H1 (cell line): ENCODE measurements around the gene SPAM1. TPM values are rescaled to one million over a fixed set of nuclear protein-coding genes. Genes with fewer than 3 reads are reported as not detected.

Experiments used
- CTCF ChIA-PET: fragments of 300-600 bp; sonication (Branson Sonifier 250); formaldehyde crosslinking; loops from one replicate; lab custom pipeline; 2021; ENCODE audit not compliant: partially characterized antibody; lab: Charles Lee
- POLR2A ChIA-PET: fragments of 300-600 bp; sonication (Branson Sonifier 250); formaldehyde crosslinking; loops from one replicate; lab custom pipeline; 2021; ENCODE audit warnings: inconsistent platforms; ENCODE audit not compliant: partially characterized antibody; lab: Charles Lee
- DNase-seq, 2 experiments: peaks; one replicate each; pipeline versions ENCODE4 v3.0.0 to v3.0.0-alpha.2; 2010 to 2022; ENCODE audit warnings: low spot score in 2 of 2, low read depth in 1 of 2, mixed read lengths in 1 of 2
- FAIRE-seq: peaks from 2 replicates; lab custom pipeline; 2011; peaks lifted over from hg19 to GRCh38; lab: Jason Lieb, UNC
- H2AFZ ChIP-seq: 2 replicates; pipeline ENCODE4 v1.8.1; 2012; ENCODE audit warnings: low read length, inconsistent platforms
- H2AK5ac ChIP-seq: 2 replicates; pipeline ENCODE4 v1.6.1; 2013; ENCODE audit warnings: low read depth, low read length
- H2BK120ac ChIP-seq: replicated peaks from 2 replicates; pipeline ENCODE3; 2013; ENCODE audit warnings: low read depth, low read length, inconsistent platforms
- H2BK12ac ChIP-seq: 2 replicates; pipeline ENCODE4 v1.6.1; 2013; ENCODE audit warnings: low read depth, low read length
- H2BK15ac ChIP-seq: 2 replicates; pipeline ENCODE4 v1.6.1; 2013; ENCODE audit warnings: low read length
- H2BK20ac ChIP-seq: 2 replicates; pipeline ENCODE4 v1.6.1; 2013; ENCODE audit warnings: low read length
- H2BK5ac ChIP-seq: 2 replicates; pipeline ENCODE4 v1.6.1; 2013; ENCODE audit warnings: low read depth, low read length
- H3K14ac ChIP-seq: 2 replicates; pipeline ENCODE4 v1.6.1; 2013; ENCODE audit warnings: inconsistent platforms; ENCODE audit not compliant: insufficient read length
- H3K18ac ChIP-seq: 2 replicates; pipeline ENCODE4 v1.6.1; 2013; ENCODE audit warnings: low read length; ENCODE audit errors: extremely low read depth
- H3K23ac ChIP-seq: 2 replicates; pipeline ENCODE4 v1.6.1; 2013; ENCODE audit warnings: inconsistent platforms; ENCODE audit not compliant: insufficient read length
- H3K23me2 ChIP-seq: 2 replicates; pipeline ENCODE4 v1.6.1; 2013; ENCODE audit warnings: low read depth, low read length
- H3K27ac ChIP-seq: 2 replicates; pipeline ENCODE4 v1.6.1; 2011; ENCODE audit warnings: low read depth, low read length, inconsistent platforms
- H3K27me3 ChIP-seq, 4 experiments: replicated peaks in 1 of 4; 1 replicate in 1 of 4; 2 replicates in 3 of 4; pipeline versions ENCODE4 v1.6.1 to v1.8.1; 2011 to 2013; ENCODE audit warnings: low read length in 3 of 4, mild to moderate bottlenecking in 3 of 4, inconsistent platforms in 2 of 4, mixed read lengths in 2 of 4, moderate library complexity in 1 of 4; ENCODE audit not compliant: control insufficient read depth in 3 of 4, insufficient read depth in 3 of 4; ENCODE audit errors: extremely low read depth in 1 of 4
- H3K36me3 ChIP-seq, 4 experiments: 2 replicates each; pipeline versions ENCODE4 v1.6.1 to v1.8.1; 2011 to 2013; ENCODE audit warnings: mild to moderate bottlenecking in 4 of 4, low read length in 3 of 4, moderate library complexity in 2 of 4, control low read depth in 1 of 4, inconsistent platforms in 1 of 4; ENCODE audit not compliant: insufficient read depth in 4 of 4, control insufficient read depth in 2 of 4
- H3K4ac ChIP-seq: replicated peaks from 2 replicates; pipeline ENCODE3; 2013; ENCODE audit warnings: low read length, low read depth, mixed read lengths, inconsistent platforms; ENCODE audit not compliant: insufficient read length
- H3K4me1 ChIP-seq, 4 experiments: replicated peaks in 1 of 4; 1 replicate in 1 of 4; 2 replicates in 3 of 4; pipeline versions ENCODE4 v1.6.1 to v1.8.1; 2011 to 2013; ENCODE audit warnings: low read length in 3 of 4, inconsistent platforms in 2 of 4, mixed read lengths in 1 of 4; ENCODE audit not compliant: insufficient read depth in 4 of 4, control insufficient read depth in 3 of 4
- H3K4me2 ChIP-seq, 2 experiments: 2 replicates each; pipeline versions ENCODE4 v1.6.1 to v1.8.1; 2011 to 2013; ENCODE audit warnings: low read depth in 2 of 2, low read length in 2 of 2, control low read depth in 1 of 2, inconsistent platforms in 1 of 2, mild to moderate bottlenecking in 1 of 2; ENCODE audit not compliant: insufficient read depth in 1 of 2
- H3K4me3 ChIP-seq, 4 experiments: fragments of 200-600, 300-600 bp in 1 of 4; sonication (generic), shearing (Covaris generic), sonication (Bioruptor Twin) in 1 of 4; 2 replicates each; pipeline versions ENCODE4 v1.5.1 to v1.8.1; 2011 to 2016; ENCODE audit warnings: low read length in 4 of 4, low read depth in 3 of 4, control low read depth in 2 of 4, inconsistent platforms in 2 of 4, mild to moderate bottlenecking in 2 of 4, mixed read lengths in 1 of 4, moderate library complexity in 1 of 4; ENCODE audit not compliant: insufficient read depth in 2 of 4; ENCODE audit errors: extremely low read depth in 1 of 4
- H3K56ac ChIP-seq: replicated peaks from 2 replicates; pipeline ENCODE3; 2013; ENCODE audit warnings: low read depth, mild to moderate bottlenecking, mixed read lengths, low read length, inconsistent platforms; ENCODE audit not compliant: insufficient read length
- H3K79me1 ChIP-seq: 2 replicates; pipeline ENCODE4 v1.6.1; 2013; ENCODE audit warnings: low read depth, low read length, control low read depth
- H3K79me2 ChIP-seq, 2 experiments: 2 replicates each; pipeline versions ENCODE4 v1.6.1 to v1.8.1; 2012 to 2013; ENCODE audit warnings: low read length in 2 of 2, mild to moderate bottlenecking in 2 of 2, inconsistent platforms in 1 of 2; ENCODE audit not compliant: insufficient read depth in 2 of 2, control insufficient read depth in 1 of 2
- H3K9ac ChIP-seq, 4 experiments: replicated peaks in 1 of 4; 1 replicate in 1 of 4; 2 replicates in 3 of 4; pipeline versions ENCODE4 v1.6.1 to v1.8.1; 2011 to 2013; ENCODE audit warnings: low read depth in 3 of 4, low read length in 3 of 4, control low read depth in 2 of 4, mild to moderate bottlenecking in 2 of 4, moderate library complexity in 2 of 4, inconsistent platforms in 1 of 4; ENCODE audit errors: extremely low read depth in 1 of 4
- H3K9me3 ChIP-seq, 2 experiments: 2 replicates each; pipeline versions ENCODE4 v1.6.1 to v1.8.1; 2012 to 2013; ENCODE audit warnings: mild to moderate bottlenecking in 2 of 2, moderate library complexity in 2 of 2, control low read depth in 1 of 2, inconsistent platforms in 1 of 2, low read depth in 1 of 2, low read length in 1 of 2, mixed read lengths in 1 of 2; ENCODE audit not compliant: insufficient read depth in 2 of 2
- H4K20me1 ChIP-seq, 2 experiments: replicated peaks in 1 of 2; 2 replicates each; pipeline versions ENCODE3 to v1.8.1; 2011 to 2013; ENCODE audit warnings: inconsistent platforms in 2 of 2, low read length in 2 of 2, mild to moderate bottlenecking in 1 of 2; ENCODE audit not compliant: insufficient read depth in 2 of 2, control insufficient read depth in 1 of 2
- H4K5ac ChIP-seq: 2 replicates; pipeline ENCODE4 v1.6.1; 2013; ENCODE audit warnings: low read length, low read depth, mixed read lengths, inconsistent platforms; ENCODE audit not compliant: insufficient read length
- H4K8ac ChIP-seq: 2 replicates; pipeline ENCODE4 v1.8.0; 2013; ENCODE audit warnings: mild to moderate bottlenecking, moderate library complexity, low read length, inconsistent platforms; ENCODE audit not compliant: insufficient read depth; ENCODE audit errors: extremely low read depth
- H4K91ac ChIP-seq: replicated peaks from 2 replicates; pipeline ENCODE3; 2013; ENCODE audit warnings: low read length, mixed read lengths, inconsistent platforms; ENCODE audit not compliant: insufficient read length
- EP300 ChIP-seq, 2 experiments: IDR thresholded peaks; 1 replicate in 1 of 2; 2 replicates in 1 of 2; pipeline ENCODE4 v1.6.1; 2011 to 2012; ENCODE audit warnings: low read depth in 2 of 2, low read length in 2 of 2, mild to moderate bottlenecking in 2 of 2, borderline replicate concordance in 1 of 2, inconsistent platforms in 1 of 2, moderate library complexity in 1 of 2
- GABPA ChIP-seq: IDR thresholded peaks from 2 replicates; pipeline ENCODE4 v1.6.1; 2011; ENCODE audit warnings: mild to moderate bottlenecking, low read length, moderate library complexity, borderline replicate concordance; ENCODE audit not compliant: insufficient read depth
- JUN ChIP-seq: IDR thresholded peaks from 2 replicates; pipeline ENCODE4 v1.6.1; 2011; ENCODE audit warnings: low read depth, mild to moderate bottlenecking, improper control_type of control experiment, low read length
- NRF1 ChIP-seq: IDR thresholded peaks from 2 replicates; pipeline ENCODE4 v1.6.1; 2011; ENCODE audit warnings: mild to moderate bottlenecking, low read depth, low read length, improper control_type of control experiment
- RXRA ChIP-seq: IDR thresholded peaks from 2 replicates; pipeline ENCODE4 v1.6.1; 2011; ENCODE audit warnings: low read depth, mild to moderate bottlenecking, low read length, moderate library complexity; ENCODE audit not compliant: insufficient read depth
- WGBS, 2 experiments: shearing (Covaris generic) in 1 of 2; methylation state at CpG; one replicate each; pipeline versions ENCODE4 v1.1.6 to v1.1.7; 2013 to 2015; ENCODE audit warnings: low lambda C conversion rate in 2 of 2, mixed read lengths in 2 of 2, inconsistent platforms in 1 of 2, low coverage in 1 of 2, missing lambda C conversion rate in 1 of 2; ENCODE audit not compliant: insufficient replicate concordance in 2 of 2, insufficient coverage in 1 of 2, insufficient read length in 1 of 2; ENCODE audit errors: extremely low coverage in 1 of 2, missing lambda C conversion rate in 1 of 2; 5-methylcytosine and 5-hydroxymethylcytosine counted together
- polyA plus RNA-seq, 7 experiments: library from polyadenylated mRNA; depleted of rRNA in 3 of 7; stranded (reverse) in 5 of 7; unstranded in 2 of 7; fragments of >200 nt in 5 of 7; fragments of 200-250 nt in 2 of 7; gene quantifications; 1 replicate in 5 of 7; 2 replicates in 1 of 7; 4 replicates in 1 of 7; pipeline versions ENCODE4 v1.2.1 to v1.2.3, GENCODE V29; 2011 to 2013; ENCODE audit warnings: missing spikeins in 2 of 7, mixed read lengths in 2 of 7
- total RNA-seq: library from RNA; stranded (reverse); fragmentation: NEBNext Ultra II Directional; extraction: Animal tissue kit (Norgen Biotek cat#: 25700); gene quantifications from 2 replicates; pipeline ENCODE4 v1.2.1, GENCODE V29; 2021
- TF ChIP-seq, protein P1 (sequence below): IDR thresholded peaks from 2 replicates; pipeline ENCODE4 v1.6.1; 2011; ENCODE audit warnings: low read depth, mild to moderate bottlenecking, low read length; ENCODE audit not compliant: insufficient read depth
- TF ChIP-seq, protein P2 (sequence below): IDR thresholded peaks from 2 replicates; pipeline ENCODE4 v1.6.1; 2012; ENCODE audit warnings: inconsistent platforms

Gene SPAM1
- total and polyA plus RNA-seq, 2 of the 8 experiments (the other 6 are each of a cell fraction or from before 2014, with no cell fraction given): not detected

DNA sequence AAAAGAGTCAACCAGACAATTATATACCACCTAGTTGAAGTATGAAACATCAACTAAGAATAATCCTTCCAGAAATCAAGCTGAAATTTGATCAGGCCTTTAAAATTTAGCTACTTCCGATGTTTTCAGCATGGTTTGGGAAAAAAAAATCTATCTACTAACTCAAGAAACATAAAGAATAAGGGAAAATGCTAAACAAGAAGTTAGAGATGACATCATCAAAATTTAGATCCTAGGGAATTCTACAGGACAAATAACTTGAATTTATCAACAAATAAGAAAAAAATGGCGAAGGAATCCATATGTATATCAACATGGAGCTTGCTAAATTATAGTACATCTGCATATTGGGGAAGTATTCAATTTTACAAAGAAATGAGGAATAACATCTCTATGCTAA is 43.7 kb upstream of the SPAM1 start:
- Histone ChIP-seq H4K8ac (no peak overlapping the region), H3K56ac (no peak overlapping the region)
- POLR2A ChIA-PET: no interaction called here
- TF ChIP-seq RXRA: no peak
- TF ChIP-seq JUN: no peak
- no peak for TF ChIP-seq GABPA
- TF ChIP-seq EP300 (IDR thresholded peaks at IDR 0.05; ENCODE audit: borderline replicate concordance in 1 of 2, low read depth in 2 of 2, low read length in 2 of 2): no peak
- TF ChIP-seq, protein P1, sequence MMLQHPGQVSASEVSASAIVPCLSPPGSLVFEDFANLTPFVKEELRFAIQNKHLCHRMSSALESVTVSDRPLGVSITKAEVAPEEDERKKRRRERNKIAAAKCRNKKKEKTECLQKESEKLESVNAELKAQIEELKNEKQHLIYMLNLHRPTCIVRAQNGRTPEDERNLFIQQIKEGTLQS: no peak
- no peak for TF ChIP-seq NRF1
- TF ChIP-seq, protein P2, sequence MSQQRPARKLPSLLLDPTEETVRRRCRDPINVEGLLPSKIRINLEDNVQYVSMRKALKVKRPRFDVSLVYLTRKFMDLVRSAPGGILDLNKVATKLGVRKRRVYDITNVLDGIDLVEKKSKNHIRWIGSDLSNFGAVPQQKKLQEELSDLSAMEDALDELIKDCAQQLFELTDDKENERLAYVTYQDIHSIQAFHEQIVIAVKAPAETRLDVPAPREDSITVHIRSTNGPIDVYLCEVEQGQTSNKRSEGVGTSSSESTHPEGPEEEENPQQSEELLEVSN: no peak
- TF ChIP-seq, all 59 proteins: peak for 0
- DNase-seq (no peak), FAIRE-seq (no peak)
- Histone ChIP-seq H2BK12ac (no peak overlapping the region), H2BK120ac (no peak overlapping the region), H2BK20ac (no peak overlapping the region), H3K23ac (no peak overlapping the region), H3K27ac (no peak overlapping the region), H4K91ac (no peak overlapping the region), H3K4me2 (no peak overlapping the region), H2AFZ (no peak overlapping the region), H3K14ac (no peak overlapping the region), H2BK15ac (no peak overlapping the region), H4K5ac (no peak overlapping the region), H3K4me1 (no peaks in the 10 kb centered on the region), H3K27me3 (no peaks in the 10 kb centered on the region), H3K79me2 (no peaks in the 10 kb centered on the region), H3K9ac (no peak overlapping the region), H3K18ac (no peak overlapping the region), H4K20me1 (no peaks in the 10 kb centered on the region), H2AK5ac (no peak overlapping the region), H3K4me3 (no peak overlapping the region), H3K79me1 (no peaks in the 10 kb centered on the region), H3K9me3 (no peaks in the 10 kb centered on the region), H3K36me3 (no peaks in the 10 kb centered on the region), H3K4ac (no peak overlapping the region), H3K23me2 (no peaks in the 10 kb centered on the region), H2BK5ac (no peak overlapping the region)
- CTCF ChIA-PET: interaction anchor here (1.5 kb wide), 1 partner anchor 10 kb away, joined by 6 read pairs; no protein-coding TSS in a partner anchor
- WGBS, 2 experiments: 90% methylated on average over 2 of the region's 2 CpGs; no CpG with 5 or more reads in 1 of the 2 experiments
